PFSK-1 (cell line): ENCODE data around the gene DISP3.

Experiments used
- FOXP2 ChIP-seq: optimal IDR thresholded peaks from 2 replicates; pipeline ENCODE3; 2011; ENCODE audit warnings: borderline replicate concordance, control low read depth, inconsistent platforms; ENCODE audit not compliant: insufficient read depth; ENCODE audit errors: extremely low read length, extremely low read depth
- POLR2AphosphoS5 ChIP-seq: IDR thresholded peaks from 2 replicates; pipeline ENCODE4 v1.6.1; 2012; ENCODE audit warnings: low read depth, mild to moderate bottlenecking, control low read depth, low read length, moderate library complexity
- SIN3A ChIP-seq: IDR thresholded peaks from 2 replicates; pipeline ENCODE4 v1.6.1; 2012; ENCODE audit warnings: mild to moderate bottlenecking, low read length, moderate library complexity, borderline replicate concordance; ENCODE audit not compliant: insufficient read depth
- TAF1 ChIP-seq: IDR thresholded peaks from 2 replicates; pipeline ENCODE4 v1.6.1; 2012; ENCODE audit warnings: low read length, control low read depth, borderline replicate concordance; ENCODE audit not compliant: insufficient read depth
- TF ChIP-seq, protein P1 (sequence below), 2 experiments: IDR thresholded peaks; 2 replicates each; pipeline versions ENCODE4 v1.6.1 to v1.8.0; 2011 to 2012; ENCODE audit warnings: low read depth in 2 of 2, low read length in 2 of 2, control low read depth in 1 of 2, inconsistent platforms in 1 of 2, mild to moderate bottlenecking in 1 of 2, moderate library complexity in 1 of 2; ENCODE audit not compliant: insufficient read depth in 1 of 2

Gene DISP3

DNA sequence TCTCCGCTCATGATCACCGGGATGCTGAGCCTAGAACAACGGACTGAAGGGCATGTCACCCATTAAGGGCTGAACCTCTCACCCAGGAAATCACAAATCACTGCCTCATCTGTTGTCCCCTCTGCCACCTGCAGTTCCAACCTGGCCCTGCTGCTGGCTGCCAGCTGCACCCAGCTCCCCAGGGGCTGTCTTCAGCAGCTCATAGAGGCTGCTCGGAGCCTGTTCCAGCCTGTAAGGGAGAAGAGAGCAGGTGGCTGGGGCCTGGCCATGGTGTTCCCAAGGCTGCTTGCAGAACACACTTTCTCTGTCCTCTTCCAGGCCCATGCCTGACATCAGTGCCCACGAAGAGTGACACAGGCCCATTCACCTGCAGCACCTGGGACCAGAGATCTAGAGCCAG, 44.5 kb upstream of the DISP3 start:
- TF ChIP-seq TAF1 = no peak
- TF ChIP-seq, protein P1, sequence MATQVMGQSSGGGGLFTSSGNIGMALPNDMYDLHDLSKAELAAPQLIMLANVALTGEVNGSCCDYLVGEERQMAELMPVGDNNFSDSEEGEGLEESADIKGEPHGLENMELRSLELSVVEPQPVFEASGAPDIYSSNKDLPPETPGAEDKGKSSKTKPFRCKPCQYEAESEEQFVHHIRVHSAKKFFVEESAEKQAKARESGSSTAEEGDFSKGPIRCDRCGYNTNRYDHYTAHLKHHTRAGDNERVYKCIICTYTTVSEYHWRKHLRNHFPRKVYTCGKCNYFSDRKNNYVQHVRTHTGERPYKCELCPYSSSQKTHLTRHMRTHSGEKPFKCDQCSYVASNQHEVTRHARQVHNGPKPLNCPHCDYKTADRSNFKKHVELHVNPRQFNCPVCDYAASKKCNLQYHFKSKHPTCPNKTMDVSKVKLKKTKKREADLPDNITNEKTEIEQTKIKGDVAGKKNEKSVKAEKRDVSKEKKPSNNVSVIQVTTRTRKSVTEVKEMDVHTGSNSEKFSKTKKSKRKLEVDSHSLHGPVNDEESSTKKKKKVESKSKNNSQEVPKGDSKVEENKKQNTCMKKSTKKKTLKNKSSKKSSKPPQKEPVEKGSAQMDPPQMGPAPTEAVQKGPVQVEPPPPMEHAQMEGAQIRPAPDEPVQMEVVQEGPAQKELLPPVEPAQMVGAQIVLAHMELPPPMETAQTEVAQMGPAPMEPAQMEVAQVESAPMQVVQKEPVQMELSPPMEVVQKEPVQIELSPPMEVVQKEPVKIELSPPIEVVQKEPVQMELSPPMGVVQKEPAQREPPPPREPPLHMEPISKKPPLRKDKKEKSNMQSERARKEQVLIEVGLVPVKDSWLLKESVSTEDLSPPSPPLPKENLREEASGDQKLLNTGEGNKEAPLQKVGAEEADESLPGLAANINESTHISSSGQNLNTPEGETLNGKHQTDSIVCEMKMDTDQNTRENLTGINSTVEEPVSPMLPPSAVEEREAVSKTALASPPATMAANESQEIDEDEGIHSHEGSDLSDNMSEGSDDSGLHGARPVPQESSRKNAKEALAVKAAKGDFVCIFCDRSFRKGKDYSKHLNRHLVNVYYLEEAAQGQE (IDR thresholded peaks at IDR 0.05; ENCODE audit: insufficient read depth in 1 of 2, low read depth in 2 of 2, low read length in 2 of 2) = no peak
- TF ChIP-seq SIN3A = no peak
- no peak for TF ChIP-seq POLR2AphosphoS5
- no peak for TF ChIP-seq FOXP2

DNA sequence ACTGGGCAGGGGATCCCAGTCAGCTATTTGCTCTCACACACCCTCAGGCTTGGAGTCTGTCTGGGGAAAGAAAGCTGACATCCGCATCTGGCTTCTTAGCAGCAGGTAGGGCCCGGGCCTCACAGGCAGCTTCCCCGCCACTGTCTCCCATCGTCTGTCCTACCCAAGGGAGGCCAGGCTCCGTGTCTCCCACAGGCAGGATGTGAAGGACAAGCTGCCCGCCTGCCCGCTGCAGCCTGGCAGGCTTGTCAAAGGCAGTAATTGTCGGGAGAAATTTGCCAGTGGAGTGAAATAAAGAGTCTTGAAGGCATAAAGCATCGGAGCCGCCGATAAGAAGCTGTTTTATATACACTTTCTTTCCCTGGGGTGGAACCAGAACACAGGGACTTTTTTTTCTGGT, 44.0 kb upstream of the DISP3 start:
- TF ChIP-seq FOXP2 (no peak), TAF1 (no peak), SIN3A (no peak), POLR2AphosphoS5 (no peak)
- TF ChIP-seq, protein P1 (IDR thresholded peaks at IDR 0.05; ENCODE audit: insufficient read depth in 1 of 2, low read depth in 2 of 2, low read length in 2 of 2) = no peak

DNA sequence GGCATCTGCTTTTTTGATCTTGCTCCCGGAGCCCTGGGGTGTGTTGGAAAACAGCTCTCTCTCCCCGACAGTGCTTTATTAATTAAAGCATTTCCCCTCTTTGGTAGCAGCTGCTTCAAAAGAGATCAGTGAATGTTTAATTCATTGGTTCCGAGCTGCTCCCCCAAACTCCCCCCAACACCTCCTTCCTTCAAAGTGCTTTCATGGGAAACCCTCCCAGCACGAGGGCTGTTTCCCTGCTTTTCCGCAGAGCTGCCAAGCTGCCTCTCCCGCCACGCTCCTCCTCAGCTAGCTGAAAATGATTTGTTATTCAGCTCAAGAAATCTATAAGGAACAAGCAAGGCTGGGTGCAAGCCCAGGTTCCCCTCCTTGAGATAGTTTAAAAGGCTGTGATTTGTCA, 40.0 kb upstream of the DISP3 start:
- TF ChIP-seq, protein P1 (IDR thresholded peaks at IDR 0.05; ENCODE audit: insufficient read depth in 1 of 2, low read depth in 2 of 2, low read length in 2 of 2) = no peak
- no peak for TF ChIP-seq POLR2AphosphoS5
- no peak for TF ChIP-seq FOXP2
- TF ChIP-seq SIN3A = no peak
- TF ChIP-seq TAF1 = no peak

DNA sequence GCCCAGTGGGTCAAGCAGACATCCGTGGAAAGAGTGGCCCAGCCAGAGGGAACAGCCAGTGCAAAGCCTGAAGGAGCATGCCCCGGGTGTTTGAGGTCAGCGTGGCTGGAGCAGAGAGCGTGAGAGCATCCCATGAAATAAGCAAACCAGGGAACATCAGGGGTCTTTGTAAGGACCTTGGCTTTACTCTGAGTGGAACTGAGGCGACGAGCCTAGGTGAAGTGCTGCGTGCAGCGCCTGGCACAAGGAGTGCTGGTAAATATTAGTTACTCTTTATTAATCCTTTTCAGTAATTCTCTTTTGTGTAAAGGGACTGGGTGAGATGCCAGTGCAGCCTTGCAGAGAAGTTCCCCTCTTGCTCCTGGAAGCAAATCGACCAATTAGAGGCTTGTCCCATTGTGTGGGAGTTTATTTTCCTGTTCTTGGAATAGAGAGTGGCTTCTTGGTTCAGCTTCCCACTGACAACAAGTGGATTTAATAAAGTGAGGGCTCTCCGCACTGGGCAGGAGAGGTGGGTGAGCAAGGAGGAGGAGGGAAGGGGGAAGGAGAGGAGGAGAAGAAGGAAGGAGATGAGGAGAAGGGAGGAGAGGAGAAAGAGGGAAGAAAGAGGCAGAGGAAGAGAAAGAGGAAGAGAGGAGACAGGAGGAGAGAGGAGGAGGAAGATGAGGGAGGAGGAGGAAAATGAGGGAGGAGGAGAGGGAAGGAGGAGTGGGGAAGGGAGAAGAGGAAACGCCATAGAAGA, 37.6 kb upstream of the DISP3 start:
- TF ChIP-seq, protein P1 (IDR thresholded peaks at IDR 0.05; ENCODE audit: insufficient read depth in 1 of 2, low read depth in 2 of 2, low read length in 2 of 2) = no peak
- TF ChIP-seq SIN3A (no peak), FOXP2 (no peak), TAF1 (no peak), POLR2AphosphoS5 (no peak)

DNA sequence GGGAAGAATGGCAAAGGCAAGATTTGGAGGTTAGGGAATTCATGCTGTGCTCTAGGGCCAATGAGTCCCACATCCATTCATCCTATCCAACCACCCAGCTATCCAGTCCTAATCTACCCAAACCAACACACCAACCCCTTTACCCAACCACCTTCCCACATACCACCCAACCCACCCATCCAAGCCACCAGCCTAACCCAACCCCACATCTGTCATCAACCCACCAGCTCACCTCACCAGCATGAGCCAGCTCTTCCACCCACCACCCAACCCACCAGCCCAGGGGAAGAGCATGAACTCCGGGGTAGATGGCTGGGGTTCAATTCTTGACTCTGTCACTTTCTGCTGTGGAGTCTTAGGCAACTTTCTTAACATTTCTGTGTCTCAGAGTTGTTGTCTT, 35.9 kb upstream of the DISP3 start:
- TF ChIP-seq SIN3A = no peak
- TF ChIP-seq, protein P1 (IDR thresholded peaks at IDR 0.05; ENCODE audit: insufficient read depth in 1 of 2, low read depth in 2 of 2, low read length in 2 of 2) = no peak
- TF ChIP-seq FOXP2 = no peak
- no peak for TF ChIP-seq TAF1
- TF ChIP-seq POLR2AphosphoS5 = no peak
